Common myeloid progenitor, CD34-positive (primary cell): ENCODE measurements around the gene GDPD5.

ENCODE experiments used
- CTCF ChIA-PET: fragments of 350-600 bp; sonication (Branson Sonifier 250); formaldehyde crosslinking; loops from one replicate; lab custom pipeline; 2021; ENCODE audit warnings: antibody characterized with exemption; lab: Charles Lee
- POLR2A ChIA-PET: fragments of 350-600 bp; sonication (Branson Sonifier 250); formaldehyde crosslinking; loops from one replicate; lab custom pipeline; 2021; ENCODE audit warnings: antibody characterized with exemption; lab: Charles Lee
- DNase-seq, 3 donors: peaks; one replicate each; pipeline versions ENCODE4 v3.0.0 to v3.0.0-alpha.2; 2013
- H3K27ac ChIP-seq, 2 experiments: 1 replicate in 1 of 2; 2 replicates in 1 of 2; pipeline ENCODE4 v1.7.0; 2013; ENCODE audit warnings: inconsistent platforms in 2 of 2, low read length in 2 of 2, mild to moderate bottlenecking in 2 of 2, low read depth in 1 of 2, moderate library complexity in 1 of 2; ENCODE audit not compliant: severe bottlenecking in 2 of 2, insufficient read depth in 1 of 2, poor library complexity in 1 of 2
- H3K27me3 ChIP-seq, 5 experiments: replicated peaks in 2 of 5; 1 replicate in 3 of 5; 2 replicates in 2 of 5; pipeline versions ENCODE4 v1.6.1 to v1.7.0; 2013; ENCODE audit warnings: low read length in 4 of 5, mild to moderate bottlenecking in 2 of 5, moderate library complexity in 2 of 5, inconsistent platforms in 1 of 5; ENCODE audit not compliant: insufficient read depth in 5 of 5, control insufficient read depth in 4 of 5
- H3K36me3 ChIP-seq, 4 experiments: 1 replicate in 2 of 4; 2 replicates in 2 of 4; pipeline versions ENCODE4 v1.6.1 to v1.7.0; 2013; ENCODE audit warnings: low read length in 3 of 4, control low read depth in 1 of 4, mild to moderate bottlenecking in 1 of 4; ENCODE audit not compliant: control insufficient read depth in 4 of 4, insufficient read depth in 4 of 4
- H3K4me1 ChIP-seq, 4 experiments: 1 replicate in 3 of 4; 2 replicates in 1 of 4; pipeline versions ENCODE4 v1.6.1 to v1.7.1; 2013; ENCODE audit warnings: low read length in 3 of 4, mild to moderate bottlenecking in 3 of 4, control low read depth in 1 of 4, inconsistent platforms in 1 of 4, moderate library complexity in 1 of 4; ENCODE audit not compliant: control insufficient read depth in 4 of 4, insufficient read depth in 4 of 4; ENCODE audit errors: control extremely low read depth in 1 of 4
- H3K4me3 ChIP-seq, 7 experiments: 1 replicate in 4 of 7; 2 replicates in 3 of 7; pipeline versions ENCODE4 v1.5.1 to v1.7.0; 2013; ENCODE audit warnings: mild to moderate bottlenecking in 7 of 7, low read length in 6 of 7, moderate library complexity in 6 of 7, inconsistent platforms in 2 of 7, low read depth in 2 of 7, control low read depth in 1 of 7; ENCODE audit not compliant: insufficient read depth in 4 of 7, control insufficient read depth in 1 of 7; ENCODE audit errors: extremely low read depth in 1 of 7
- H3K9me3 ChIP-seq, 5 experiments: 1 replicate in 4 of 5; 2 replicates in 1 of 5; pipeline versions ENCODE4 v1.6.1 to v1.7.1; 2013; ENCODE audit warnings: low read length in 4 of 5, mild to moderate bottlenecking in 2 of 5, inconsistent platforms in 1 of 5, low read depth in 1 of 5, moderate library complexity in 1 of 5; ENCODE audit not compliant: control insufficient read depth in 4 of 5, insufficient read depth in 2 of 5; ENCODE audit errors: control extremely low read depth in 1 of 5
- WGBS: methylation state at CpG from one replicate; pipeline ENCODE4 v1.1.5; 2013; ENCODE audit not compliant: insufficient coverage; 5-methylcytosine and 5-hydroxymethylcytosine counted together

Gene GDPD5

GRCh38 chr11:75472081-75472732 is 53.5 kb downstream of the GDPD5 start:
- CTCF ChIA-PET = interaction anchor here (1.1 to 2.0 kb wide), 4 partner anchors 20 to 61 kb away, joined by 3 to 6 read pairs (median 3); no protein-coding TSS in a partner anchor
- WGBS = 100% methylated on average over 5 of the region's 5 CpGs

GRCh38 chr11:75471176-75471973 is 54.4 kb downstream of the GDPD5 start:
- H3K9me3 ChIP-seq = no peaks in the 10 kb centered on the region
- no peaks in the 10 kb centered on the region for H3K36me3 ChIP-seq
- ChIA-PET CTCF (interaction anchor here (1.1 to 2.0 kb wide), 5 partner anchors 19 to 62 kb away, joined by 3 to 6 read pairs (median 3); no protein-coding TSS in a partner anchor), POLR2A (no interaction called here)
- no peak overlapping the region for H3K4me3 ChIP-seq
- H3K27me3 ChIP-seq = no peaks in the 10 kb centered on the region
- peaks cover 0 to 35% (median 19%) of the 10 kb centered on the region in 4 experiments for H3K4me1 ChIP-seq
- 100% methylated on average over 1 of the region's 7 CpGs for WGBS
- H3K27ac ChIP-seq = no peak overlapping the region
- no peak for DNase-seq

More at GRCh38 chr11:75472081-75472732, 53.5 kb downstream of the GDPD5 start:
- H3K27ac ChIP-seq = no peak overlapping the region
- no peaks in the 10 kb centered on the region for H3K27me3 ChIP-seq
- H3K4me3 ChIP-seq = no peak overlapping the region
- no peaks in the 10 kb centered on the region for H3K9me3 ChIP-seq
- H3K4me1 ChIP-seq = peaks cover 0 to 41% (median 19%) of the 10 kb centered on the region in 4 experiments
- POLR2A ChIA-PET = no interaction called here
- DNase-seq = no peak
- H3K36me3 ChIP-seq = no peaks in the 10 kb centered on the region

DNA sequence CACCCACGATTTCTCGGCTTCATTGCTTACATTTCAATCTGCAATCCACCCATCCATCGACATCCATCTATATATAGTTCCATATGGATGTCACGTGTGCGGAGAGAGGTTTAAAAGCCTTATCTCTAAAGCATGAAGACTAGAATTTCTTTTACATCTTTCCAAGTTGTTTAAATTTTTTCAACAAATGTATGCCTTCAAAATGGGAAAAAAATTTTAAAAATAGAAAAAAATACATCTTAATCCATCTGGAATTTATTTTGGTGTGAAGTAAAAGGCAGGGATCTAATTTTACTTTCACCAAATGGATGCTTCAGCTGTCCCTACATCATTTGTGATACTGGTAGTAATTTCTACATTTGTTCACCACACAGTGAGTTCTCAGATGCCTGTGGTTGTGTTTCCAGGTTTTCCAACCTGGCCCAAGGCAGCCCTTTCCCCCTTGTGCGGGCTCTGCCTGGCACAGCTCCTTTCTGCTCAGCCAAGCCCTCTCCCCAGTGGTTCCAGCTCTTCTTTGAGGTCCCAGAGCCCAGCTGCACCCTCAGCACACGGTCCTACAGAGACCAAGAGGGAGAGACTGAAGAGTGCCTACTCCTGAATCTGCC is 55.2 kb downstream of the GDPD5 start:
- Histone ChIP-seq H3K9me3 (no peaks in the 10 kb centered on the region), H3K4me3 (no peak overlapping the region), H3K4me1 (peaks cover 0 to 27% (median 13%) of the 10 kb centered on the region in 4 experiments), H3K27me3 (no peaks in the 10 kb centered on the region), H3K36me3 (no peaks in the 10 kb centered on the region), H3K27ac (no peak overlapping the region)
- CTCF ChIA-PET = interaction anchor here (1.1 to 2.0 kb wide), 3 partner anchors 18 to 28 kb away, joined by 3 to 6 read pairs (median 3); no protein-coding TSS in a partner anchor
- POLR2A ChIA-PET = interaction anchor here (0.8 kb wide), 1 partner anchor 15 kb away, joined by 3 read pairs; no protein-coding TSS in a partner anchor
- DNase-seq = no peak
- 100% methylated on average over 1 of the region's 7 CpGs for WGBS

DNA sequence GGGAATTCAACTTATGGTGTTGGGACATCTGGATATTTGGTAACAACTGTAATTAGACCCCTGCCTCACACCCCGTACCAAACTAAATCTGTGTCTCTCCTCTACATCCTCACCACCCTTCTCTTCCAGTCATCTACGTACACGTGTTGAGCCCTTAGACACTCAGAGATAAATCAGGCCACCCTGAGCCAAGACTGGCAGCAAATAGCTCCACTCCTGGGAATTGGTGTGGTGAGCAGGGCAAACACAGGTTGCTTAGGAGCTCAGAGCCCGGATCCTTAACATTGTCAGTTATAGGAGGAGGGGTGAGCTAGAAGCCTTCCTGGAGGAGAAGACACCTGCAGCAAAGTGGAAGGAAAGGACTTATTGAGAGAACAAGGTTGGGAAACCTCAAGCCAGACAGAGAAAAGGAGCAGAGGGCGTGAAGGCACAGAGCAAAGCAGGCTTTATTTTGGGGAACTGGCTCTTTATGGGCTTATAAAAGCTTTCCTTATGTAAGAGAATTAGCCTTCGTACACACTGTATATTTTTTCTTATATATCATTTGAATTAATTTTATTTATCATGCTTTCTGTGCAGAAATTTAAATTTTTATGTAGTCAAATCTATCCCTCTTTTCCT is 55.8 kb downstream of the GDPD5 start:
- ChIA-PET POLR2A (interaction anchor here (0.8 kb wide), 1 partner anchor 16 kb away, joined by 3 read pairs; no protein-coding TSS in a partner anchor), CTCF (interaction anchor here (0.5 to 1.1 kb wide), 3 partner anchors 11 to 27 kb away, joined by 3 to 5 read pairs (median 3); no protein-coding TSS in a partner anchor)
- no peaks in the 10 kb centered on the region for H3K27me3 ChIP-seq

DNA sequence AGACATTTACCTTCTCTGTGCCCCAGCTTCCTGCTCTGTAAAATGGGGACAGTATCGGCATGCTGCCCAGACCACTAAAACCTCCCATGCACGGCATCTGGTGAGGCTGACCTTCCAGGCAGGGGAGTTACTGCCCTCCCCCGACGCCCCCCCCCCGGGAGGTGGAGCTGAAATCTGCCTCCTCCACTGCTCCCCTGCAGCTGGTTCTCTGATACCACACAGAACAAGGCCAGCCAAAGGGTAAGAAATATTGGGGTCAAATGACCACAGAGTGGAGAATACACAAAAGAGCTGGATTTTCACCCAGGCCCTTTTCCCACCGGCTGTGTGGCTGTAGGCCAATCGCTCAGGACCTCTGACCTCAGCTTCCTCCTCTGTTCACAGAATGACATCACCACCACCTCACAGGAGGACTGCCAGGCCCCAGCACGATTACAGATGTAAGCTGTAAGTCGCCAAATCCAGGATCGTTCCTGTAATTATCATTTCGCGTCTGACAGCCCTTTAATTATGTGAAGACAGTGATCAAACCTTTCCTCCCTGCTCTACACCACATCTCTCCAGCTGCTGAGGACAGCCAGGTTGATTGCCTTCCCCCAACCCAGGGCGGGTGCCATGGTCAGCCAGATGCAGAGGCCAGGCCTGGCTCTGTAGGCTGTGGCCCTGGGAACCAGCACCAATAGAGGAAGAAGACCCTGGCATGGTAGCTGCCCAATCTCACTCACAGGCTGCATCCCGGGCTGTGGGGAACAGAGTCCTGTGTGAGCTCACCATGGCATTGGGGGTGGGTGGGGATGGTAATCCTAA is 57.0 kb downstream of the GDPD5 start:
- H3K4me3 ChIP-seq = no peak overlapping the region
- no peak overlapping the region for H3K27ac ChIP-seq
- CTCF ChIA-PET = interaction anchor here (0.8 to 1.2 kb wide), 3 partner anchors 13 to 63 kb away, joined by 3 to 5 read pairs (median 3); no protein-coding TSS in a partner anchor
- peaks cover 0 to 10% (median 0%) of the 10 kb centered on the region in 4 experiments for H3K4me1 ChIP-seq
- DNase-seq = no peak
- no peaks in the 10 kb centered on the region for H3K27me3 ChIP-seq
- POLR2A ChIA-PET = no interaction called here
- 97% methylated on average over 10 of the region's 14 CpGs for WGBS
- H3K36me3 ChIP-seq = no peaks in the 10 kb centered on the region
- H3K9me3 ChIP-seq = no peaks in the 10 kb centered on the region

More for the DNA sequence above, 55.8 kb downstream of the GDPD5 start:
- DNase-seq = no peak
- peaks cover 0 to 21% (median 7%) of the 10 kb centered on the region in 4 experiments for H3K4me1 ChIP-seq
- WGBS = 82% methylated on average over 4 of the region's 6 CpGs
- H3K4me3 ChIP-seq = no peak overlapping the region
- no peak overlapping the region for H3K27ac ChIP-seq
- H3K9me3 ChIP-seq = no peaks in the 10 kb centered on the region
- H3K36me3 ChIP-seq = no peaks in the 10 kb centered on the region

DNA sequence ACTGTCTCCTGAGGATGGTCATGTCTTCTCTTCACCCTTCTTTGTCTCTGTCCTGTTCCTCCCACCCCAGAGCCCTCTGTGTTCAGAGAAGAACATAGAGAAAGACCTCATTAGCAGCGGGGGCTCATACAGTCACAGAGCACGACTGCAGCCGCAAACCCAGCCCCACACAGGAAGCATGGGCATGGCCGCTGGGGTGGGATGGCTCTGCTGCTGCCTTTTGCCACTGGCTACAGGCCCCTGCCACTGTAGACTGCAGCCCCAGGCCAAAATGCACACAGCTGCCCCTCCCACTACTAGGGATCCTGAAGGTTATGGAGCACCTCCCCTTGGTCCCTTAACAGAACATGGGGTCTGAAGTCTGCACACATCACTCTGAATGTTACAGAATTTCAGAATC is 57.9 kb downstream of the GDPD5 start:
- no peaks in the 10 kb centered on the region for H3K27me3 ChIP-seq
- H3K27ac ChIP-seq = no peak overlapping the region
- no peak overlapping the region for H3K4me3 ChIP-seq
- ChIA-PET POLR2A (no interaction called here), CTCF (interaction anchor here (1.2 kb wide), 1 partner anchor 12 kb away, joined by 3 read pairs; no protein-coding TSS in a partner anchor)
- peaks cover 0 to 15% (median 1%) of the 10 kb centered on the region in 4 experiments for H3K4me1 ChIP-seq
- no peak for DNase-seq
- no peaks in the 10 kb centered on the region for H3K9me3 ChIP-seq
- 74% methylated on average over 4 of the region's 4 CpGs for WGBS
- H3K36me3 ChIP-seq = no peaks in the 10 kb centered on the region
